Putamen (tissue), 1 donor: Measurements from ENCODE around the gene ZNF827.

Experiments used
- DNase-seq: peaks from one replicate; pipeline ENCODE4 v3.0.0-alpha.2; 2016; ENCODE audit warnings: low spot score

The ZNF827 gene

DNA sequence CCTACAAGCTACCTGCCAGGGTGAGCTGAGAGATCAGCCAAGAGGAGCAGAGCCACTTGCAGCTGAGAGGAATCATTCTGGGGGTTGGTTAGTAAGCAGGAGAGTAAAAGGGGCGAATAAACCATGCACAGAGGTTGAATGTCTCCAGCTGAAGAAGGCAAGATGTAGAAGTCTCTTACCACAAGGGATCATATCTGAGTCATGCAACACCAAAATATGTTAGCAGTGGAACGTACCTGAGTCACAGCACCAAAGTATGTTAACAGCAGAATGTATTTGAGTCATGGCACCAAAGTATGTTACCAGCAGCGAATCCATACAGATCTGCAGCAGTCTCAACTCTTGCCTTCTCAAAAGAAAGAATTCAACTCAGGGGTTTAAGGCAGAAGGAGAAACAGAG is 228.8 kb downstream of the ZNF827 start:
- no peak for DNase-seq

GRCh38 chr4:145709336-145709735 is 229.3 kb downstream of the ZNF827 start:
- no peak for DNase-seq
